CD4-positive, alpha-beta T cell treated with Interleukin-15 for 1 hour (primary cell): ENCODE data around the gene LRRC30.
"Not testable (repeated sequence)": the region's sequence is repeated elsewhere in the genome, so short reads cannot be mapped to it uniquely, and the experiment has no call there.

ENCODE experiments used
- DNase-seq: peaks from one replicate; pipeline ENCODE4 v3.0.0-alpha.2; 2020

The LRRC30 gene

DNA sequence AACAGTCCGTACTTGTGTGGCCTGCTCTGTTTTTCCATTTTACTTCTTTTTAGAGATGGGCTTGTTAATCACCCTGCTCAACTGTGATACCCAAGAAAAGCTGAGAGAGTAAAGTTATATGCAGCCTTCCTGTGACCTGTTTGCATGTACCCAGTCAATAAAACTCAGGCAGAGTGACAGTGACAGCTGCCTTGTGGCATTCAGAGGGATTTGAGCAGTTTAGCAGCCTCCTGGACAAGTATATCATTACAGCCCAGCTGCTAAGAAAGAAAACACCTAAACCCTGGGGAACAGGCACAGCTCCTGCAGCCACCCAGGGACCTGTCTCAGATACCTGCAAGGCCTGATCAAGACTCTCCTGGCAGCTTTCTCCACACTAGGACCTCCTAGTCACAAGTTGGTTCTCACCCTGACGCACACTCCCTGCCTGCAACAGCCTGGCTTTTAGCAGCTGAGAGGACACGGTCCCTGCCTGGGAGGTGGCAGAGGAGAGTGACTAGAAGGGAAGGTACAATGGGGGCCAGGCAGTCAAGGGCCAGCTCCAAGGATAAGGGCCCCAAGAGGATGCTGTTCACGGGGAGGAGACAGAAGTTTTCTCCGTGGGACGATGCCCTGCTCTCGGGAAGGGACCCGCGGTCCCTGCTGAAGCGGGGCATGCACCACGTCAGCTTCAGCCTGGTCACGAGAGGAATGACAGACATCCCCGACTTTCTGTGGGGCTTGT lies at the start of gene LRRC30:
LRRC30 (plus strand) TSS at position 464 of the 724 bp plus-strand sequence; CDS start at position 514, 50 bp downstream.
- no peak for DNase-seq

DNA sequence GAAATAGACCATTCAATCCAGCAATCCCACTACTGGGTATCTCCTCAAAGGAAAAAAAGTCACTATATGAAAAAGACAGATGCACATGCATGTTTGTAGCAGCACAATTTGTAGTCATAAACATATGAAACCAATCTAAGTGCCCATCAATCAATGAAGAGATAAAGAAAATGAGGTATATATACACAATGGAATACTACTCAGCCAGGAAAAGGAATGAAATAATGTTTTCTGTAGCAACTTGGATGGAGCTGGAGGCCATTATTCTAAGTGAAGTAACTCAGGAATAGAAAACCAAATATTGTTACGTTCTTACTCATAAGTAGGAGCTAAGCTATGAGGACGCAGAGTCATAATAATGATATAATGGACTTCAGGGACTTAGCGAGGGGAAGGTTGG lies 45.2 kb upstream of the LRRC30 start:
- no peak for DNase-seq

DNA sequence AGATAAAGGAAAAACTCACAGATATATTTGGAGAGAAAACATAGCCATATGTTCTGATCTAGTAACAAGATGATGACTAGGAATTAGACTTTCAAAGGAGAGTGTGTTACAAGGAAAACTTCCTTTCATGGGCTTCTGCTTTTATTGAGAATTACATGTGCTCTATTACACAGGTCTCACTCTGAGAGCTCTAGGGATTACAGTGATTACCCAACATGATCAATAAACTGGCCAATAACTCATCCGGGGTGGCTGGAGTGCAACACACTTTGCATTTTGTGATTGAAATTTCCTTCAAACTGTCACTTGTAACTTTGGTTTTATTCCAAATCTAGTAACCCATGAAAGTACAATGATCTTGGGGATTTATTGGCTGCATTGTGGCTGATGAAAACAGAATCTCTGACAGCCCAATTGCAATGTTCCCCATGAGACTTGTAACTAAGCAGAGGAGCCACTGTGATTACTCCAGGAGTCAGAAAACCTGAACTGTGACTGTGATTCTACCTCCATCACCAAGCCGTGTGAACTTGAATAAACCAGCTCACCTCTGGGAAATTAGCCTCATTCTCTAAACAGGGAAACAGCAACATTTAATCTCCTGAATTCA lies 40.2 kb upstream of the LRRC30 start:
- DNase-seq = no peak

DNA sequence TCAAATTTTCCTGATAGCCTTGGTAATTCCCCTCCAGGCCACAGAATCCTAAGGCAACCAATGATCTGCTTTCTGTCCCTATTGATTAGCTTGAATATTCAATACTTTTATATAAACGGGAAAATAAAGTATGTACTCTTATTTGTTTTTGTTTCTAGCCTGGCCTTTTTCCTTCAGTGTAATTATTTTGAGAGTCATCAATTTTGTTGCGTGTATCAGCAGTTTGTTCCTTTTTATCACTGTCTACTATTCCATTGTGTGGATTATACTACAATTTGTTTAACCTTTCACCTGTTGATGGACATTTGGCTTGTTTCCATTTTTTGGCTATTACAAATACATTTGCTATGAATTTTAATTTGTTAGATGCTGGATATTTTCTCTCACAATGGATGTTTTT lies 39.2 kb upstream of the LRRC30 start:
- DNase-seq = no peak

DNA sequence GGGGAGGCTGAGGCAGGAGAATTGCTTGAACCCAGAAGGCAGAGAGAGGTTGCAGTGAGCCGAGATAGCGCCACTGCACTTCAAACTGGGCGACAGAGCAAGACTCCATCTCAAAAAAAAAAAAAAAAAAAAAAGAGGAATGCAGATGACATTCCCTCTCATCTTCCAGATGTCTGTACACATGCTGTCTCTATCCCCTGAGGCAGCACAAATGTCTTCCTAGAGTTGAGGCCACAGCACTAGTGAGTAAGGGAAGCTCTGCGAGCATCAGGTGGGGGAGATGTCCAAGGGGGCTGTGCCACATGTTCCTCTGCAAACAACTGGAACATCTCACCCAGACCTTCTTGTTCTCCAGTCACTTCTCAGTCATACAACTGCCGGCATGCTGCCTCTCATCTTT lies 35.6 kb upstream of the LRRC30 start:
- DNase-seq = no peak

DNA sequence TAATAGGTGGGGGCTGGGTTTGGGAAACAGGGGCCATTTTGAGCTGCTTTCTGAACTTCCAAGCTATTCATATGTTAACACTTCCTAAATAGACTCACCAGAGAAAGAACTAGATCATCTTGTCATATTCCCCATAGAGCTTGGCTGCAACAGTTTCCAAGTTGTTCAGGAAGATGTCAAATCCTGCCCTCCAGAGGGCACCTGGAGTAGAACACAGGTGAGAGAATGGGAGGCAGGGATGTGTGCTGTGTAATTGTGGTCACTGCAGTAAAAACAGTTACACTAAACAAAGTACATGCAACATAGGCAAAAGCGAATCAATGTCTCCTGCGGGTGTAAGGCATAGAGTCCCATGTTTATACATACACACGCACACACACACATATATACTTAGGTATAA lies 34.5 kb upstream of the LRRC30 start:
- no peak for DNase-seq

DNA sequence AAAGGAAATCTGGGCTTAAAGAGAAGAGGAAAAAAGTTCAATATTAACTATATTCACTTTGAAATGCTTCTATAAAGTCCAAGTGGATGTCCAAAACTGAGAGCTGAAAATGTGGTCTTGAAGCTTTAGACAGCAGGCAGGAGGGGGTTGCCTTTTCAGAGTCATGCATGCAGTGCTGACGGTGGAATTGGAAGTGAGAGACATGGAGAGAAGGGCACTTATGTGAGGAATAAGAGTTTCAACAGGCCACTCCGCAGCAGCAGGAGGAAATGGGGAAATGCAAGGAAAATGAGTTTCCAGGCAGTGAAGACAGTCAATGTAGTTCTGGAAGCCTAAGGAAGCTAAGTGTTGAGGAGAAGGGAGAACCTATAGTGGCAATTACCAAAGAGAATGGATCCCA lies 33.0 kb upstream of the LRRC30 start:
- DNase-seq = no peak

DNA sequence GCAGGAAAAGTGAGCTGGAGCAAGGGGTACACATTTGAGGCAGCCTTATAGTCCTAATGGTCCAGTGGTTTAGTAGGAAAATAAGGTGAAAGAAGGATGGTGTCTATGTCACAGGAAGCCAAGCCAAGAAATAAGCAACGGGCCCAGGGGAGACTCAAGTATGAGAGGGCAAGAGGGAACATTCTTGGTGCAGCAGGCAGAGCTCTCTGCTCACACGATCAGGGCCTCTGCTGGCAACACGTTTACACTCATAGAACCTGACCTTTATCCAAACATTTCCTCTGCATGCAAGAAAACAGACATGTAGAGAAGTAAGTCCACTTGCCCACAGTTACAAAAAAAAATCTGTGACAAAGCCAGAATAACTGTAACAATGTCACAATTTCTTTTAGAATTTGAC lies 32.6 kb upstream of the LRRC30 start:
- DNase-seq = no peak

DNA sequence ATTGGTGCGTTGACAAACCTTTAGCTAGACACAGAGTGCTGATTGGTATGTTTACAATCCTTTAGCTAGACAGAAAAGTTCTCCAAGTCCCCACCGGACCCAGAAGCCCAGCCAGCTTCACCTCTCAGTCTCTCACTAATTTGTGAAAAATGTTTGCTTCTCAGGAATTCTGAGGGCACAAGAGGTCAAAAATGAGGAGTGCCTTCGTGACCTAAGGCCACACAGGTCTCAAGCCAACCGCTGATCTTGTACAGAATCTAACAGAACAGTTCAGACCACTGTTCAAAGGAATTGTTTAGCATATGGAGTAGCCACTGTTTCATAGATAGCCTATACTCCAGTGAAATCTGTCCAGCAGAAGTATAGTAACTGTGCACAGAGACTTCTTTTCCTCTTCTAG lies 29.8 kb upstream of the LRRC30 start:
- no peak for DNase-seq

DNA sequence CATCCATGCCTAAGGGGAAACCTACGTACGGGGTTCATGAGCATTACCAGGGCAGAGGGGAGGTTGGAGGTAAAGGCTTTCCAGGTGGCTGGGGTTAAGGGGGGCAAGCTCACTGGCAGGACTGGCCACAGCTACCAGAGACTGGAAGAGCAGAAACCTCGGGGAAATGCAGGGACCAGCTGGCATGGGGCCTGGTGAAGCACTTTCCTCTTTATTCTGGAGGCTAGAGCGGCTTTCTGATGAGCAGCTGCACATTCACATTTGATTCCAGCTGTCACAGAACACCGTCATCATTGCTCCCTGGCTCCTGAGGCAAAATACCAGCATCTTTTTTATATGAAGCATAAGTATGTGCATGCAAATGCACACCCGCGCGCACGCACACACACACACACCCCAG lies 28.7 kb upstream of the LRRC30 start:
- no peak for DNase-seq

DNA sequence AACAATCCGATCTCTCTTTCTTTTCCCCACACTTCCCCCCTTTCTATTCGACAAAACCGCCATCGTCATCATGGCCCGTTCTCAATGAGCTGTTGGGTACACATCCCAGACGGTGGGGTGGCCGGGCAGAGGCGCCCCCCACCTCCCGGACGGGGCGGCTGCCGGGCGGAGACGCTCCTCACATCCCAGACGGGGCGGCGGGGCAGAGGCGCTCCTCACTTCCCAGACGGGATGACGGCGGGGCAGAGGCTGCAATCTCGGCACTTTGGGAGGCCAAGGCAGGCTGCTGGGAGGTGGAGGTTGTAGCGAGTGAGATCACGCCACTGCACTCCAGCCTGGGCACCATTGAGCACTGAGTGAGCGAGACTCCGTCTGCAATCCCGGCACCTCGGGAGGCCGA lies 27.3 kb upstream of the LRRC30 start:
- not testable (repeated sequence) for DNase-seq

DNA sequence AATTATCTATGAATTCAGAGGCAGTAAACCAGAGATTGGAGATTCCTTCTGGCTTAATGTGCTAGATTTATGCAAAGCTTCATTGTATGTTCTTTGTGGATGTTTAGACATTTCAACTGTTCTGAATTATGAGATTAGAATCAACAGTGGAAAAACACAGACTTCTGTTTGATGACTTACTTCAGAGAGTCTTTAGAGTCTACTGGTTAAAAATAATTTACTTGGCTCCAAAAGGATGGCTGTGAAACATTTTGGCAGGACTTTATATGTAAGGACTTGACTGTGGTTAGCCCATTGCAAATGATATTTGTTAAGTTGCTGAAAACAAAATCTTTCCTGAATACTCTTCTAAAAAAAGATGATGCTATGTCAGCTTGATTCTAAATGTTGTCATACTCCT lies 25.5 kb upstream of the LRRC30 start:
- no peak for DNase-seq

DNA sequence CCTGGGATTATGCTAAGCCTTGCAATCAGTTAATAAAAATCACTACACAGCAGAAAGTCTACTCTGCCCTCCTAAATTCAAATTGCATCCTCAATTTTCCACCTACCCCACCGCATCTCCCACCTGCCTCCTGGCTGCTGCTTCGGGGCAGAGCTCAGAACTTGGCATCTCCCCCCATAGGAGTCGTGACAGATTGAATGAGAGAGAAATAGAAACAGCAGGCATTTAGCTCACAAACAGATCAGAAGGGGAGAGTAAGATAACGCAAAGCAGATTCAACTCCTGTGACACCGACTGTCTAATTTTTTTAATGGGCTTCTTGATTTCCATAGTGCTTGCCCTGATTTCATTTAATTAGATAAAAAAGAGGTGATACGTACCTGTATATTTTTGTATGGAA lies 24.7 kb upstream of the LRRC30 start:
- no peak for DNase-seq

DNA sequence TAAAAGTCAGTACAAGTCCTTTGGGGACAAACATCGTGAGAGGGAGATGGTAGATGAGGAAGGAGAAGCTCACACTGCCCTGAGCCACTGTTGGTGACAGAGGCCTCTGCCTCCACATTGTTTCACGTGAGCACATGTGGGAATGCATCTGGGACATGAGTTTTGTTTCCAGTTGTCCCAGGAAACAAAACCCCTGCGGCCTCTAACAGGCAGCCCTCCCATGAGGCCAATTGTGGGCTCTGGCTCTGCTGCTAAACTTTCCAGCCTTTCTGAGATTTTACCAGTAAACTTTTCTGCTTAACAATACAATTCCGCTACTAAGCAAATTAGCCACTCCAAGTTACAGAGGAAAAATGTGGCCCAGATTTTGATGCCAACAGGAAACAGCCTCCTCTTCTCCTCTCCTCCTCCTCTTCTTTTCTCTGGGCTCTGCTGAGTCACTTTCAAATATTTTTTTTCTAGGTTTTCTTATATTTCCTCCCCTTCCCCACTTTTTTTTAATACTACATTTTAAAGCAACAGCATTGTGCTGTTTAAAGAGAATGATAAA lies 23.4 kb upstream of the LRRC30 start:
- DNase-seq = no peak

DNA sequence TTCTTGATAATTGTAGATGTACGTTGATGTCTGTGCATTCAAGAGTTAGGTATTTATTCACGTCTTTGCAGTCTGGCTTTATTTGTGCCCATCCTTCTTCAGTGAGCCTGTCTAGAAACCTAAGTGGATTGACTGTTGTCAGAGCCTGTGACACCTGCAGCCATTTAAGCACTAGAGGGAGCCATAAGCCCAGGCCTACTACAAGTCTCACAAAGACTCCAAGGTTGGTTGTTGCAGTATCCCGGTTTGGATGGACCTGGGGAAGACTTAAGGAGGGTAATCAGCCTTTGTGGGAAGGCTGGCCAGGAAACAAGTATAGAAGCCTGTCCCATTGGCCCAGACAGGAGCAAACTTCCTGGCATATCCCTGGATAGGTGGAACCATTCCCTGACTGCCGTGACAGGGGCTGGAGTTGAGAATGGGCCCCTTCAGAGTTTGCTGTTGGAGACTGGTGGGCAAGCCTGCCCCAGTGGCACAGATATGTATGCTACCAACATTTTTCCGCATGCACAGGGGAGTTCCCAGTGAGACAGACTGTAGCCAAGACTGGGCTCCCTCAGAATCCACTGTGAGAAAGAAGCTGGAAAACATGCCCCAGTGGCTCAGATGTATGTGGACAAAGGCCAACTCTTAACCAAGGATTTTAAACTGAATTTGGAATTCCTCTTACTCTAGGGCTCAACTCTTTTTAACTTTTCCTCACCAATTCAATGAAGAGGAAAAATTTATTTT lies 9.3 kb upstream of the LRRC30 start:
- DNase-seq = no peak

DNA sequence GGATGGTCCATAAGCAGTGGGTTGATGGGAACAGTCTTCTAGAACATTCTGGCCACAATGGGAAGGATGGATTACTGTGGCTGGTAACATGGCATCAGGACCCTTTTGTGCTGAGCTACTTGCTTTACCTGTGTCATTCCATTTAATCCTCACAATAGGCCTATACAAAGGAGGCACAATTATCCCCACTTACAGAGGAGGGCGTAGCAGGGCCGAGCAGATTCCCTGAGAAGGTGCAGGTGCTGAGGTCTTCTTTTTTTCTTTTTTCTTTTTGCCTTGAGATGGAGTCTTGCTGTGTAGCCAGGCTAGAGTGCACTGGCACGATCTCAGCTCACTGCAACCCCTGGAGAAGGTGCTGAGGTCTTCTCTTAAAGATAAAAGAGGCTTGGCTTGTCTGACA lies 6.7 kb upstream of the LRRC30 start:
- DNase-seq = no peak

DNA sequence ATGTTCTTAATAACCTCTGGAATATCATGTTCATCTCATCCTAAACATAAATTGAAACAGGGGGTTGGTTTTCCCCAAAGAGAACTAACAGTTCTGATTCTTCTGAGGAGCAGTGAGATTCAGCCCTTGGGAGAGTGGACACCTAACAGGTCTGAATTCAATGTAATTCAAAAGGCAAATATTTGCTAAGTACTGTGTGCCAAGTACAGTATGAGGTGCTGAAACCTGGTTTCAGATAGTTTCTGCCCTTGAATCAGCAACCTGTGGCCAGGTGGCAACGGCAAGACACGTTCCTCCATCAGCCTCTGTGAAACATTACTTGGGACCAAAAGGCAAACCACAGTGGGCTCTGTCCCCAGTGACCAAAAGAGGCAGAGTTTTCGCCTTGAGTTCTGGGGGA lies 1.3 kb downstream of the LRRC30 start:
- no peak for DNase-seq

DNA sequence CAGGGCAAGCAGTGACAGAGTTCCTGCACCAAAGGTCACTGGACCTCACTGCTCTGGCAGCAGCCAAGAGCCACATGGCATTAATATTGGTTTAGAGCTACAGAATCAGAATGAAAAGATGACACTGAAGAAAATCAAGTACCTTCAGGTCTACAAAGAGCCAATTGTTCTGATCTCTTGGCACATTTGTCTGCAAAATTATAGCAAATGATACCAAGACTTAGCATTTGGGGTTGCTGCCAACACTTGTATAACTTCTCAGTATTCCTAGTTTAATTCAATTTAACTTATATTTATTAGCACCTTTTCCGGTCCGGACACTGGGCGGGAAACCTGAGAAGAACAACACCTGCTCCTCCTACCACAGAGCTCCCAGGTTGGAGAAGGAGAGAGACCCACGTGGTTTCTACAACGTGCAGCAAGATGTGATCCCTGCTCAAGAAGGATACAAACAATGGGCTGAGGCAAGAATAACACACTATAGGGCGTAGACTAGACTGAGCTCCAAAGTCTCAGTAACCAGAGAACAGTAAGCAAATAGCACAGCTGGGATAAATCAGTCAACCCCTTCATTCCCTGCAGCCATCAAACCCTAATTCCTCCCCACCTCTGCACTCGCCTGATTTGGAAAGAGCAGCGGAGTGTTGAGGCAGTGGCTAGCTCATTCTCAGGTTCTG lies 2.4 kb downstream of the LRRC30 start:
- DNase-seq = no peak

DNA sequence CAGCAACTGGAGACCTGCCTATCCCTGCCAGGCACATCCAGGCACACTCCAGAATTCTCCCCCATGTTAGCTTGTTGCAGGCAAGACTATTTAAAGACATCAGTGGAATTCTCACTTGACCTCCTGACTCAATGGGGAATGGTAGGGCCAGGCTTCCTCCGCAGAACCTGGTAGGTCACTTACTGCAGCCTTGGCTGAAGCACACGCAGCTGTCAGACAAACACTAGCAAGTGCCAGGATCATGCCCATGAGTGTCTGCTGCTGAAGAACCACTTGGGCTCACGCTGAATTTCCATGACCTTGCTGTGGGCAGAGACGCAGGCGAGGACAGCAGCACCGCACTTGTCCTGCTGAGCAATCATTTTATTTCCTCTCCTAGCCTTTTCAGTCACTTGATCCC lies 3.2 kb downstream of the LRRC30 start:
- no peak for DNase-seq

DNA sequence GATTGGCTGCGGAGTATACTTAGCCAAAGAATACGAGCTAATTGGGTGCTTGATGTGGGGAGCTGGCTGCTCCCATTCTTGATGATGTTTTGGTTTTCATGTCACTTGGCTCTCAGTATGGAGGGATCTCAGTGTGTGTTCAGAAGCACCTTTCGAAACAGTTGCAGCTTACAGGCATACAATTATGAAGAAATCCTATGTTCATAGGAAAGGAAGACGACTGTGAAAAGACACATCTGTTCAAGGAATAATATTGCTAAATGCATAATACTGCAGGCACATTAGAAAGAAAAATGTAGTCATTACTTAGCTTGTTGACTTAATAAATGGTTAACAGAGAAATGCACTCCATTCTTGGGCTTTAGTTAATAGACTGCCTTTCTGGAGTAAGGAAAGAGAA lies 4.1 kb downstream of the LRRC30 start:
- no peak for DNase-seq

DNA sequence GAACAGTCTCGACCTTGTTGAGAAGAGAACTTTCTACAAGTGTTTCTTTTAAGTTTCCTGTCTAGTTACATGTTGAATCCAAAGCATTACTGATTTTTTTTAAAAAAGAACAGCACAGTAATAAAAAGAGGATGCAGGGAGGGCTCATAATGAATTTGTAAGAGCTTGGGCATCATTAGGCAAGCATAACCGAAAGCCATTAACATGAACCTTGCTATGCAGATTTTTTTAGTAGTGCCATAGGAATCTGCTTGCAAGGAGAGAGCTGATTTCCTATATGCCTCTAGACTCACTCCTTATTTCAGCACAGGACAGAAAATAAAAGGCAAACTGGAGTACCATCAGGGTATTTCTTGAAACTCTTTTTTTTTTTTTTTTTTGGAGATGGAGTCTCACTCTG lies 5.2 kb downstream of the LRRC30 start:
- DNase-seq = no peak

DNA sequence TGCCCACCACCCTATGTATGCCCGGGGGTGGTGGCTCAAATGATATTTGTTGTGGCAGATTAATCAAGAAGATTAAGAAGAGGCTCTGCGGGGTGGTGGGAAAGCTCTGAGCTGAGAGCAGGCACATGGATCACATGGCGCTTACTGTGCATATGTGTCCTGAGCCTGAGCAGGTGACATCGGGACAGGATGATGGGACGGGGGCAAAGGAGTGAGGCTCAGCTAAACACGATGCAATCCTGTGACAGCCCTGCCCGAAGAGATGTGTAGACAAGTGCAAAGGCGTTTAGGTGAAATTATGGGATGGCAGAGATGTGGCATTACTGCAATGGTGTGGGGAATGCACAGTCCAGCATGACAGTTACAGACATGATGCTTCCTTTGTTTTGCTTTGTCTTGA lies 6.0 kb downstream of the LRRC30 start:
- no peak for DNase-seq

DNA sequence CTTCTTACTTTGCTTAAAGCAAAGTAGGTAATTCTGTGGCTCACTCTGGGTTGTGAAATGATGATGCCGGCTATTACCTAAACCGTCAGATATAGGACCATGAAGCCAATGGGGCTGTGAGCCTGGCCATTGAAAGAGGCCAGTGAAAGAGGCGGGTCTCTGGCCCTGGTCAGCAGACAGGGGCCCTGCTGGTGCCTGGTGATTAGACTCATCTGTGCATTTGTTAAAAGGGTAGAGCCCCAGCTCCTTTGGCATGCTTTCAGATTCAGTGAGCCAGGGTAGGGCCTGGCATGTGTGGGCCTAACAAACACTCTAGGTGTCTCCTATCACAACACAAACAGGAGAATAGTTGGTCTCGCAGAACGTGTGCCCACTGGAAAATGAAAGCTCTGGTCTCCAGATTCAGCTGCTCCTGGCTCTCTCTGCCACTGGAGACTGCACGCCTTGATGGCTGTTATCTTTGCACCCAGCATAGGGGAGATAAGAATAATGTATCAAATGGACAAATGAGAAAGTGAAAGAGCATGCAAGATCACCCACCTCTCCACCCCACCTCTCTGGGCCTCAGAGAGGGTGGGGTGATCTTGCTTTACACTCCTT lies 6.9 kb downstream of the LRRC30 start:
- no peak for DNase-seq
